Measurements from ENCODE around the gene DYNLL1. TPM values are rescaled to one million over a fixed set of nuclear protein-coding genes. Genes with fewer than 3 reads are reported as not detected.

Gene DYNLL1
- total RNA-seq, 1 experiment from 2014 or later: 618 TPM

DNA sequence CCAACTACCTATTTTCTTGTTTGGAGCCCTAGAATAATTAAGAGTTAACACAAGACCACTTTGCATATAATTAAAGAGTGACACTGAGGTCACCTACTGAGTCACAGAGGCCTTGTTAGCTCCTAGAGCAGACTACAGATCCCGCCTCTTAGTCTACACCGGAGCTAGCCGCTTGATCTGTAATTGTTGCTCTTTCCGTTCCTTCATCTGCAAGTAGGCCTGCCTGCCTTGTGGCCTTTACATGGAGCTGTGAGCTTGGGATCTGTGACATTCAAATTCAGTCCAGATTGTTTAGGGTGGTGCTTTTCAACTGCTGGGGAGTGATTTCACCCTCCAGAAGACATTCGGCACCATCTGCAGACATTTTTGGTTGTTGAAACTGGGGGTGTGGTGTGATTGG, 5.6 kb upstream of the DYNLL1 start:
- Mint-ChIP-seq H3K4me1 (peaks cover 9% of the 10 kb centered on the region in 2 experiments), H3K27ac (no peak overlapping the region), H3K36me3 (ENCODE audit: insufficient read depth in 1 of 3, low read depth in 3 of 3) (peaks cover 0 to 11% (median 6%) of the 10 kb centered on the region in 3 experiments; a peak in 5 of 7 replicates), H3K4me3 (no peak overlapping the region), H3K9me3 (no peaks in the 10 kb centered on the region), H3K27me3 (ENCODE audit: low read depth) (no peaks in the 10 kb centered on the region)
- Histone ChIP-seq H3K27me3 (ENCODE audit: insufficient read depth, low read length) (no peaks in the 10 kb centered on the region), H3K9me3 (ENCODE audit: control insufficient read depth, low read depth, low read length) (no peaks in the 10 kb centered on the region), H2AK5ac (ENCODE audit: insufficient read length, low read length) (no peak overlapping the region), H2BK15ac (ENCODE audit: low read depth, low read length) (no peak overlapping the region), H3K9ac (ENCODE audit: extremely low read depth, insufficient read length, low read length) (no peak overlapping the region), H3K56ac (ENCODE audit: insufficient read length, low read depth, low read length) (no peak overlapping the region), H3K18ac (ENCODE audit: insufficient read length, low read depth, low read length) (no peak overlapping the region), H2BK5ac (ENCODE audit: insufficient read length, low read length) (no peak overlapping the region), H4K8ac (replicated peaks; ENCODE audit: insufficient read length, low read depth, low read length) (no peak overlapping the region), H3K79me1 (ENCODE audit: insufficient read depth, low read depth, low read length, poor library complexity, severe bottlenecking) (no peaks in the 10 kb centered on the region), H3K79me2 (ENCODE audit: insufficient read depth, low read length) (no peaks in the 10 kb centered on the region), H3K4me1 (ENCODE audit: insufficient read depth, low read length) (no peaks in the 10 kb centered on the region), H3T11ph (ENCODE audit: low read length) (no peak overlapping the region), H3K27ac (ENCODE audit: insufficient read length, low read depth, low read length) (no peak overlapping the region), H4K20me1 (ENCODE audit: control insufficient read depth, insufficient read depth, insufficient read length) (no peaks in the 10 kb centered on the region), H3K23ac (ENCODE audit: insufficient read length, low read depth, low read length) (no peak overlapping the region), H2BK12ac (ENCODE audit: insufficient read length, low read depth, low read length) (no peak overlapping the region), H2BK20ac (ENCODE audit: low read depth, low read length, poor library complexity, severe bottlenecking) (no peak overlapping the region), H3K14ac (ENCODE audit: insufficient read depth, low read length) (no peak overlapping the region), H4K91ac (ENCODE audit: insufficient read length, low read depth, low read length) (no peak overlapping the region), H3K23me2 (ENCODE audit: insufficient read length, low read depth, low read length, poor library complexity, severe bottlenecking) (peaks cover 4% of the 10 kb centered on the region), H3K4me2 (ENCODE audit: insufficient read depth, insufficient read length, low read length) (no peak overlapping the region), H4K5ac (ENCODE audit: insufficient read length, low read depth, low read length) (no peak overlapping the region), H2AFZ (ENCODE audit: low read length) (no peak overlapping the region), H3K4ac (ENCODE audit: low read depth, low read length) (no peak overlapping the region), H2BK120ac (ENCODE audit: low read depth, low read length, poor library complexity, severe bottlenecking) (no peak overlapping the region)
- no CpG with 5 or more reads among the region's 5 CpGs for WGBS (ENCODE audit: extremely low coverage, insufficient read length, low lambda C conversion rate)
- TF ChIP-seq CTCF (conservative IDR thresholded peaks at IDR 0.05): no peak
- DNase-seq: no peak
